HepG2 (cell line): ENCODE results near the gene PHKB. TPM values are rescaled to one million over a fixed set of nuclear protein-coding genes. Genes with fewer than 3 reads are reported as not detected.
A peak's percentile ranks its signal among the peaks of the same experiment; 100 is the strongest.

Experiments used
- JUN ChIP-seq: sonication (generic); formaldehyde crosslinking; IDR thresholded peaks from 2 replicates; pipeline ENCODE4 v1.4.0; 2020; ENCODE audit warnings: mild to moderate bottlenecking, missing genetic modification reagents
- NBN ChIP-seq: fragments of 450-650 bp; conservative IDR thresholded peaks from 2 replicates; pipeline ENCODE4 v1.6.1; 2017
- RFXANK ChIP-seq: IDR thresholded peaks from 2 replicates; pipeline ENCODE4 v1.6.1; 2016
- SP5 ChIP-seq: IDR thresholded peaks from 2 replicates; pipeline ENCODE4 v1.6.1; 2016; ENCODE audit warnings: low read depth, borderline replicate concordance
- TCF7 ChIP-seq: sonication (generic); IDR thresholded peaks from 2 replicates; pipeline ENCODE4 v1.6.1; 2016; ENCODE audit warnings: antibody characterized with exemption, low read depth
- ZFX ChIP-seq: sonication (generic); formaldehyde crosslinking; IDR thresholded peaks from 2 replicates; pipeline ENCODE4 v1.4.0; 2020; ENCODE audit warnings: mild to moderate bottlenecking, low read depth, missing genetic modification reagents, moderate library complexity
- ZNF101 ChIP-seq: sonication (generic); formaldehyde crosslinking; IDR thresholded peaks from 2 replicates; pipeline ENCODE4 v1.4.0; 2020; ENCODE audit warnings: mild to moderate bottlenecking, low read depth, missing genetic modification reagents, borderline replicate concordance
- ZNF382 ChIP-seq: sonication (generic); formaldehyde crosslinking; IDR thresholded peaks from 2 replicates; pipeline ENCODE4 v1.5.0; 2020; ENCODE audit warnings: missing genetic modification reagents, mild to moderate bottlenecking, borderline replicate concordance
- ZNF431 ChIP-seq: sonication (generic); formaldehyde crosslinking; IDR thresholded peaks from 2 replicates; pipeline ENCODE4 v1.9.0; 2022; ENCODE audit warnings: missing genetic modification reagents, low read depth, mild to moderate bottlenecking, borderline replicate concordance
- ZNF446 ChIP-seq: sonication (generic); formaldehyde crosslinking; IDR thresholded peaks from 2 replicates; pipeline ENCODE4 v1.5.0; 2020; ENCODE audit warnings: mild to moderate bottlenecking, missing genetic modification reagents
- ZNF644 ChIP-seq: IDR thresholded peaks from 2 replicates; pipeline ENCODE4 v1.6.1; 2016; ENCODE audit warnings: low read depth
- ZNF776 ChIP-seq: sonication (generic); formaldehyde crosslinking; IDR thresholded peaks from 2 replicates; pipeline ENCODE4 v1.4.0; 2020; ENCODE audit warnings: mild to moderate bottlenecking, missing genetic modification reagents
- ZNF800 ChIP-seq: sonication (generic); formaldehyde crosslinking; IDR thresholded peaks from 2 replicates; pipeline ENCODE4 v1.4.0; 2020; ENCODE audit warnings: missing genetic modification reagents
- polyA plus RNA-seq, 8 experiments: library from polyadenylated mRNA; depleted of rRNA in 3 of 8; stranded (reverse) in 7 of 8; unstranded in 1 of 8; fragments of >200 nt; fragmentation: Illumina TruSeq in 4 of 8; extraction: Trizol in 4 of 8; gene quantifications; 2 replicates each; pipeline versions ENCODE4 v1.2.1 to v1.2.3, GENCODE V29; 2011 to 2016; ENCODE audit warnings: low read depth in 4 of 8, missing spikeins in 1 of 8, mixed read lengths in 1 of 8; ENCODE audit not compliant: insufficient read depth in 1 of 8
- total RNA-seq, 5 experiments: library from RNA; depleted of rRNA; stranded (reverse); fragments of >200 nt; fragmentation: Illumina TruSeq; extraction: Trizol; gene quantifications; 2 replicates each; pipeline ENCODE4 v1.2.3, GENCODE V29; 2016; ENCODE audit warnings: low read depth in 1 of 5
- TF ChIP-seq, protein P1 (sequence below), 2 experiments: fragments of 450-650 bp in 1 of 2; sonication (generic) in 1 of 2; formaldehyde crosslinking in 1 of 2; IDR thresholded peaks; 2 replicates each; pipeline versions ENCODE4 v1.6.1 to v1.8.0; 2016 to 2022; ENCODE audit warnings: antibody characterized with exemption in 1 of 2, mild to moderate bottlenecking in 1 of 2, missing genetic modification reagents in 1 of 2
- TF ChIP-seq, protein P2 (sequence below): sonication (generic); formaldehyde crosslinking; IDR thresholded peaks from 2 replicates; pipeline ENCODE4 v1.5.0; 2020; ENCODE audit warnings: mild to moderate bottlenecking, missing genetic modification reagents
- TF ChIP-seq, protein P3 (sequence below): sonication (generic); formaldehyde crosslinking; conservative IDR thresholded peaks from 2 replicates; pipeline ENCODE4 v1.4.0; 2020; ENCODE audit warnings: missing genetic modification reagents

The PHKB gene
- total and polyA plus RNA-seq, 2 of the 13 experiments (the other 11 are each of a cell fraction or from before 2014, with no cell fraction given): 66.0 to 80.8 TPM

GRCh38 chr16:47538472-47538871 lies 77.3 kb downstream of the PHKB start (continued):
- TF ChIP-seq, protein P1, sequence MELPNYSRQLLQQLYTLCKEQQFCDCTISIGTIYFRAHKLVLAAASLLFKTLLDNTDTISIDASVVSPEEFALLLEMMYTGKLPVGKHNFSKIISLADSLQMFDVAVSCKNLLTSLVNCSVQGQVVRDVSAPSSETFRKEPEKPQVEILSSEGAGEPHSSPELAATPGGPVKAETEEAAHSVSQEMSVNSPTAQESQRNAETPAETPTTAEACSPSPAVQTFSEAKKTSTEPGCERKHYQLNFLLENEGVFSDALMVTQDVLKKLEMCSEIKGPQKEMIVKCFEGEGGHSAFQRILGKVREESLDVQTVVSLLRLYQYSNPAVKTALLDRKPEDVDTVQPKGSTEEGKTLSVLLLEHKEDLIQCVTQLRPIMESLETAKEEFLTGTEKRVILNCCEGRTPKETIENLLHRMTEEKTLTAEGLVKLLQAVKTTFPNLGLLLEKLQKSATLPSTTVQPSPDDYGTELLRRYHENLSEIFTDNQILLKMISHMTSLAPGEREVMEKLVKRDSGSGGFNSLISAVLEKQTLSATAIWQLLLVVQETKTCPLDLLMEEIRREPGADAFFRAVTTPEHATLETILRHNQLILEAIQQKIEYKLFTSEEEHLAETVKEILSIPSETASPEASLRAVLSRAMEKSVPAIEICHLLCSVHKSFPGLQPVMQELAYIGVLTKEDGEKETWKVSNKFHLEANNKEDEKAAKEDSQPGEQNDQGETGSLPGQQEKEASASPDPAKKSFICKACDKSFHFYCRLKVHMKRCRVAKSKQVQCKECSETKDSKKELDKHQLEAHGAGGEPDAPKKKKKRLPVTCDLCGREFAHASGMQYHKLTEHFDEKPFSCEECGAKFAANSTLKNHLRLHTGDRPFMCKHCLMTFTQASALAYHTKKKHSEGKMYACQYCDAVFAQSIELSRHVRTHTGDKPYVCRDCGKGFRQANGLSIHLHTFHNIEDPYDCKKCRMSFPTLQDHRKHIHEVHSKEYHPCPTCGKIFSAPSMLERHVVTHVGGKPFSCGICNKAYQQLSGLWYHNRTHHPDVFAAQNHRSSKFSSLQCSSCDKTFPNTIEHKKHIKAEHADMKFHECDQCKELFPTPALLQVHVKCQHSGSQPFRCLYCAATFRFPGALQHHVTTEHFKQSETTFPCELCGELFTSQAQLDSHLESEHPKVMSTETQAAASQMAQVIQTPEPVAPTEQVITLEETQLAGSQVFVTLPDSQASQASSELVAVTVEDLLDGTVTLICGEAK (IDR thresholded peaks at IDR 0.05): no peak
- TF ChIP-seq, protein P1 (CRISPR knock-in tag; IDR thresholded peaks at IDR 0.05): no peak; the same call in 1 of the 2 replicates
- peak; percentile 100 for TF ChIP-seq ZNF644 (CRISPR knock-in tag)
- no peak for TF ChIP-seq ZNF101 (CRISPR knock-in tag)
- peak; percentile 48; the same call in 1 of the 2 replicates for TF ChIP-seq JUN (CRISPR knock-in tag)
- no peak for TF ChIP-seq ZNF776 (CRISPR knock-in tag)
- TF ChIP-seq, protein P2, sequence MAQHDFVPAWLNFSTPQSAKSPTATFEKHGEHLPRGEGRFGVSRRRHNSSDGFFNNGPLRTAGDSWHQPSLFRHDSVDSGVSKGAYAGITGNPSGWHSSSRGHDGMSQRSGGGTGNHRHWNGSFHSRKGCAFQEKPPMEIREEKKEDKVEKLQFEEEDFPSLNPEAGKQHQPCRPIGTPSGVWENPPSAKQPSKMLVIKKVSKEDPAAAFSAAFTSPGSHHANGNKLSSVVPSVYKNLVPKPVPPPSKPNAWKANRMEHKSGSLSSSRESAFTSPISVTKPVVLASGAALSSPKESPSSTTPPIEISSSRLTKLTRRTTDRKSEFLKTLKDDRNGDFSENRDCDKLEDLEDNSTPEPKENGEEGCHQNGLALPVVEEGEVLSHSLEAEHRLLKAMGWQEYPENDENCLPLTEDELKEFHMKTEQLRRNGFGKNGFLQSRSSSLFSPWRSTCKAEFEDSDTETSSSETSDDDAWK (CRISPR knock-in tag): no peak
- TF ChIP-seq SP5 (CRISPR knock-in tag): peak; percentile 100
- TF ChIP-seq RFXANK (CRISPR knock-in tag): 0 out of 2 replicates have a peak, but pooled peaks have one; percentile 66
- peak; percentile 88 for TF ChIP-seq TCF7
- TF ChIP-seq ZFX (CRISPR knock-in tag): peak; percentile 66
- no peak; the same call in 1 of the 2 replicates for TF ChIP-seq ZNF800 (CRISPR knock-in tag)
- no peak for TF ChIP-seq NBN
- TF ChIP-seq, protein P3, sequence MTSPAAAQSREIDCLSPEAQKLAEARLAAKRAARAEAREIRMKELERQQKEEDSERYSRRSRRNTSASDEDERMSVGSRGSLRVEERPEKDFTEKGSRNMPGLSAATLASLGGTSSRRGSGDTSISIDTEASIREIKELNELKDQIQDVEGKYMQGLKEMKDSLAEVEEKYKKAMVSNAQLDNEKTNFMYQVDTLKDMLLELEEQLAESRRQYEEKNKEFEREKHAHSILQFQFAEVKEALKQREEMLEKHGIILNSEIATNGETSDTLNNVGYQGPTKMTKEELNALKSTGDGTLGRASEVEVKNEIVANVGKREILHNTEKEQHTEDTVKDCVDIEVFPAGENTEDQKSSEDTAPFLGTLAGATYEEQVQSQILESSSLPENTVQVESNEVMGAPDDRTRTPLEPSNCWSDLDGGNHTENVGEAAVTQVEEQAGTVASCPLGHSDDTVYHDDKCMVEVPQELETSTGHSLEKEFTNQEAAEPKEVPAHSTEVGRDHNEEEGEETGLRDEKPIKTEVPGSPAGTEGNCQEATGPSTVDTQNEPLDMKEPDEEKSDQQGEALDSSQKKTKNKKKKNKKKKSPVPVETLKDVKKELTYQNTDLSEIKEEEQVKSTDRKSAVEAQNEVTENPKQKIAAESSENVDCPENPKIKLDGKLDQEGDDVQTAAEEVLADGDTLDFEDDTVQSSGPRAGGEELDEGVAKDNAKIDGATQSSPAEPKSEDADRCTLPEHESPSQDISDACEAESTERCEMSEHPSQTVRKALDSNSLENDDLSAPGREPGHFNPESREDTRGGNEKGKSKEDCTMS (CRISPR knock-in tag): no peak
- no peak for TF ChIP-seq ZNF382 (CRISPR knock-in tag)
- TF ChIP-seq ZNF446 (CRISPR knock-in tag): no peak
- TF ChIP-seq ZNF431 (CRISPR knock-in tag): peak; percentile 29; the same call in 1 of the 2 replicates
